Putamen (tissue), 1 donor: ENCODE measurements around the gene SDSL.

Experiments
- DNase-seq: peaks from one replicate; pipeline ENCODE4 v3.0.0-alpha.2; 2016; ENCODE audit warnings: low spot score

Gene SDSL

GRCh38 chr12:113449299-113449698 is 27.1 kb downstream of the SDSL start:
- DNase-seq = no peak

GRCh38 chr12:113449839-113450238 is 27.7 kb downstream of the SDSL start:
- DNase-seq = no peak

GRCh38 chr12:113452458-113452857 is 30.3 kb downstream of the SDSL start:
- no peak for DNase-seq

- no peak for DNase-seq
These were observed 31.1 kb downstream of the SDSL start for GRCh38 chr12:113453330-113453729.

- no peak for DNase-seq
These were observed 34.0 kb downstream of the SDSL start for GRCh38 chr12:113456199-113456598.

GRCh38 chr12:113456761-113457160 is 34.6 kb downstream of the SDSL start:
- DNase-seq = no peak

GRCh38 chr12:113457185-113457584 is 35.0 kb downstream of the SDSL start:
- no peak for DNase-seq

GRCh38 chr12:113457710-113458109 is 35.5 kb downstream of the SDSL start:
- DNase-seq = no peak

- no peak for DNase-seq
These were observed 37.8 kb downstream of the SDSL start for GRCh38 chr12:113459981-113460380.

- no peak for DNase-seq
These were observed 39.5 kb downstream of the SDSL start for GRCh38 chr12:113461666-113462065.

- DNase-seq = peak; percentile 42
These were observed 40.1 kb downstream of the SDSL start for GRCh38 chr12:113462117-113462774.

- no peak for DNase-seq
These were observed 41.0 kb downstream of the SDSL start for GRCh38 chr12:113462998-113463745.

- no peak for DNase-seq
These were observed 41.7 kb downstream of the SDSL start for GRCh38 chr12:113463746-113464451.

- no peak for DNase-seq
These were observed 42.2 kb downstream of the SDSL start for GRCh38 chr12:113464452-113464775.

- no peak for DNase-seq
These were observed 42.9 kb downstream of the SDSL start for GRCh38 chr12:113464852-113465719.

- DNase-seq = no peak
These were observed 43.8 kb downstream of the SDSL start for GRCh38 chr12:113465808-113466453.

- DNase-seq = no peak
These were observed 44.4 kb downstream of the SDSL start for GRCh38 chr12:113466454-113467141.

GRCh38 chr12:113467142-113467501 is 44.9 kb downstream of the SDSL start:
- no peak for DNase-seq

GRCh38 chr12:113467502-113468364 is 45.6 kb downstream of the SDSL start:
- DNase-seq = no peak
